Loucy (cell line): Measurements from ENCODE around the gene DOCK10.

Source experiments
- H2AFZ ChIP-seq: fragments of 200-600 bp; sonication (generic); 2 replicates; pipeline ENCODE4 v1.6.0; 2016; ENCODE audit warnings: antibody characterized with exemption, mild to moderate bottlenecking, low read length, moderate library complexity
- H3F3A ChIP-seq: fragments of 200-600 bp; 2 replicates; pipeline ENCODE4 v1.6.0; 2016; ENCODE audit warnings: antibody characterized with exemption, low read depth, mild to moderate bottlenecking
- H3K27me3 ChIP-seq: fragments of 200-600 bp; sonication (generic); 2 replicates; pipeline ENCODE4 v1.6.1; 2014; ENCODE audit warnings: low read length, mild to moderate bottlenecking; ENCODE audit not compliant: insufficient read depth, poor library complexity, severe bottlenecking
- H3K36me3 ChIP-seq: fragments of 200-600 bp; sonication (generic); 2 replicates; pipeline ENCODE4 v1.6.1; 2016; ENCODE audit warnings: low read length; ENCODE audit not compliant: insufficient read depth
- H3K4me1 ChIP-seq: fragments of 200-600 bp; sonication (generic); 2 replicates; pipeline ENCODE4 v1.5.1; 2014; ENCODE audit warnings: low read length, mild to moderate bottlenecking; ENCODE audit not compliant: insufficient read depth, poor library complexity, severe bottlenecking
- H3K4me2 ChIP-seq: fragments of 200-600 bp; sonication (generic); 2 replicates; pipeline ENCODE4 v1.6.0; 2014; ENCODE audit warnings: antibody characterized with exemption, low read length, low read depth, mild to moderate bottlenecking; ENCODE audit not compliant: poor library complexity, severe bottlenecking
- H3K4me3 ChIP-seq: fragments of 200-600 bp; sonication (generic); 2 replicates; pipeline ENCODE4 v1.5.1; 2014; ENCODE audit warnings: low read length, mild to moderate bottlenecking, mixed read lengths; ENCODE audit not compliant: poor library complexity, severe bottlenecking
- H3K79me2 ChIP-seq: fragments of 200-600 bp; sonication (generic); 2 replicates; pipeline ENCODE4 v1.6.1; 2014; ENCODE audit warnings: low read length; ENCODE audit not compliant: insufficient read depth
- H3K9ac ChIP-seq: fragments of 200-600 bp; sonication (generic); 2 replicates; pipeline ENCODE4 v1.6.0; 2014; ENCODE audit warnings: mild to moderate bottlenecking, low read depth, low read length, moderate library complexity; ENCODE audit not compliant: poor library complexity, severe bottlenecking
- H3K9me2 ChIP-seq: fragments of 200-600 bp; sonication (generic); replicated peaks from 2 replicates; pipeline ENCODE4 v1.6.1; 2016; ENCODE audit warnings: low read depth, low read length, mixed read lengths
- H3K9me3 ChIP-seq: fragments of 200-600 bp; sonication (generic); 2 replicates; pipeline ENCODE4 v1.6.1; 2014; ENCODE audit warnings: mild to moderate bottlenecking, antibody characterized with exemption, low read length, low read depth; ENCODE audit not compliant: insufficient read depth
- H4K20me1 ChIP-seq: fragments of 200-600 bp; sonication (generic); 2 replicates; pipeline ENCODE4 v1.6.0; 2014; ENCODE audit warnings: antibody characterized with exemption, low read length, mild to moderate bottlenecking; ENCODE audit not compliant: insufficient read depth, poor library complexity, severe bottlenecking
- EZH2phosphoT487 ChIP-seq: fragments of 200-600 bp; IDR thresholded peaks from 2 replicates; pipeline ENCODE4 v1.6.1; 2018; ENCODE audit warnings: antibody characterized with exemption, mild to moderate bottlenecking, moderate library complexity, borderline replicate concordance
- TF ChIP-seq, protein P1 (sequence below): fragments of 200-600 bp; sonication (generic); conservative IDR thresholded peaks from 2 replicates; pipeline ENCODE4 v1.5.1; 2014; ENCODE audit warnings: mild to moderate bottlenecking, antibody characterized with exemption, low read length

The DOCK10 gene

GRCh38 chr2:225076125-225076524 lies 33.9 kb upstream of the DOCK10 start:
- TF ChIP-seq, protein P1, sequence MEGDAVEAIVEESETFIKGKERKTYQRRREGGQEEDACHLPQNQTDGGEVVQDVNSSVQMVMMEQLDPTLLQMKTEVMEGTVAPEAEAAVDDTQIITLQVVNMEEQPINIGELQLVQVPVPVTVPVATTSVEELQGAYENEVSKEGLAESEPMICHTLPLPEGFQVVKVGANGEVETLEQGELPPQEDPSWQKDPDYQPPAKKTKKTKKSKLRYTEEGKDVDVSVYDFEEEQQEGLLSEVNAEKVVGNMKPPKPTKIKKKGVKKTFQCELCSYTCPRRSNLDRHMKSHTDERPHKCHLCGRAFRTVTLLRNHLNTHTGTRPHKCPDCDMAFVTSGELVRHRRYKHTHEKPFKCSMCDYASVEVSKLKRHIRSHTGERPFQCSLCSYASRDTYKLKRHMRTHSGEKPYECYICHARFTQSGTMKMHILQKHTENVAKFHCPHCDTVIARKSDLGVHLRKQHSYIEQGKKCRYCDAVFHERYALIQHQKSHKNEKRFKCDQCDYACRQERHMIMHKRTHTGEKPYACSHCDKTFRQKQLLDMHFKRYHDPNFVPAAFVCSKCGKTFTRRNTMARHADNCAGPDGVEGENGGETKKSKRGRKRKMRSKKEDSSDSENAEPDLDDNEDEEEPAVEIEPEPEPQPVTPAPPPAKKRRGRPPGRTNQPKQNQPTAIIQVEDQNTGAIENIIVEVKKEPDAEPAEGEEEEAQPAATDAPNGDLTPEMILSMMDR: no peak
- no peak for TF ChIP-seq EZH2phosphoT487
- Histone ChIP-seq H3K36me3 (no peaks in the 10 kb centered on the region), H4K20me1 (no peaks in the 10 kb centered on the region), H3F3A (no peaks in the 10 kb centered on the region), H3K79me2 (no peaks in the 10 kb centered on the region), H3K4me1 (peaks cover 3% of the 10 kb centered on the region), H2AFZ (no peak overlapping the region), H3K27me3 (no peaks in the 10 kb centered on the region), H3K9ac (no peak overlapping the region), H3K9me3 (no peaks in the 10 kb centered on the region), H3K9me2 (no peaks in the 10 kb centered on the region), H3K4me2 (no peak overlapping the region), H3K4me3 (no peak overlapping the region)

DNA sequence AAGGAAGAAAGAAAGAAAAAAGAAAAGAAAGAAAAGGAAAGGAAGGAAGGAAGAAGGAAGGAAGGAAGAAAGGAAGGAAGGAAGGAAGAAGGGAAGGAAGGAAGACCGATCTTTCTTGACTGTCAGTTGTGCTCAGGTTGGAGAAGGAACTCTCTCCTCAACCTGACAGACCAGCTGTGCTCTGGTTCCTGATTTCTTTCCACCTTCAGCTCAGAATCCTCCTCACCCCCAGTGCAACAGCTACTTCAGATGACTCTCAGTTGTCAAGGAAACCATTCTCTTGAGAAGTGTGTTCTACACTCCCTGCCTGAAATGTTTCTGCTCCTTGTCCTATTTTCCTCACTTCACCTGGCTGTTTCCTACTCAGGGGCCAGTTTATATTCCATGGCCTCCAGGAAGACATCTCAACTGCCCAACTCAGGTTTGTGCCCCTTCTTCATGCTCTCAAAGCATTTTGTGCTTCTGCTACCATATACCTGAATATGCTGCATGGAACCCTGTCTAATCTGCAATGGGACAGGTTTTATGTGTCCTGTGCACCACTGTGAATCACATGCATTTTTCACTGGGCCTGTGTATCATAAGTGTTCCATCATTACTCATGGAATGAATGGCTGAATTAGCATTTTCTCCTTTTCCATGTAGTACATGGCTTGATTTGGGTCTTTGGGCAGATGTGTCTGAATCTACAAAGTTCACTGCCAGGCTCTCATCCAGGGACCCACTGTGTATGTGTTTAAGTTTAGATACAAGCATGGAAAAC lies 32.8 kb upstream of the DOCK10 start:
- H2AFZ ChIP-seq: no peak overlapping the region; the same call in 1 of the 2 replicates
- no peaks in the 10 kb centered on the region for H3F3A ChIP-seq
- H3K4me3 ChIP-seq: no peak overlapping the region
- no peak overlapping the region for H3K4me2 ChIP-seq
- no peaks in the 10 kb centered on the region for H3K9me3 ChIP-seq
- no peak overlapping the region for H3K9ac ChIP-seq
- TF ChIP-seq, protein P1: no peak
- no peak for TF ChIP-seq EZH2phosphoT487
- no peaks in the 10 kb centered on the region for H3K27me3 ChIP-seq
- no peaks in the 10 kb centered on the region for H3K79me2 ChIP-seq
- peaks cover 3% of the 10 kb centered on the region for H3K4me1 ChIP-seq
- no peaks in the 10 kb centered on the region for H3K36me3 ChIP-seq
- H3K9me2 ChIP-seq: no peaks in the 10 kb centered on the region
- H4K20me1 ChIP-seq: no peaks in the 10 kb centered on the region

DNA sequence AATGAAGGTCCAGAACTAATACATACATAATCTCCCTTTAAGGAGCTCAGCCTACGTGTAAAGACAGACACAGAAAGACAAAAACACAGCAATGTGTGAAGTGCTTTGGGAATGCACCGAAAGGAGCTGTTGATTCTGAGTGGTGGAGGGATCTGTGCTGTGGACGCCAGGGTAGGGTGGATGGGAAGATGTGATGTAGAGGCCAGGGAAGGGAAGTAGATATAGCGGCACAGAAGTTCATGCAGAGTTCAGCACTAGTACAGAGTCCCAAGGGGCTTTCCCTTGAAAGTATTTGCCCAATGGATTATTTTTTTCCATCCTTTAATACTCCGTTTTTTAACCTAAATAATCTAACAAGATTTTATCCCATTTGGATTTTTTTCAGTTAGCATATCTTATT lies 32.1 kb upstream of the DOCK10 start:
- H3K4me2 ChIP-seq: no peak overlapping the region
- no peak for TF ChIP-seq EZH2phosphoT487
- TF ChIP-seq, protein P1: no peak
- no peaks in the 10 kb centered on the region for H3K9me2 ChIP-seq
- no peak overlapping the region for H2AFZ ChIP-seq
- H3K9ac ChIP-seq: no peak overlapping the region
- H4K20me1 ChIP-seq: no peaks in the 10 kb centered on the region
- no peaks in the 10 kb centered on the region for H3K79me2 ChIP-seq
- H3K4me1 ChIP-seq: peaks cover 8% of the 10 kb centered on the region
- no peaks in the 10 kb centered on the region for H3F3A ChIP-seq
- H3K36me3 ChIP-seq: no peaks in the 10 kb centered on the region
- H3K4me3 ChIP-seq: no peak overlapping the region
- H3K27me3 ChIP-seq: no peaks in the 10 kb centered on the region
- no peaks in the 10 kb centered on the region for H3K9me3 ChIP-seq
